HG03025 (cell line): ENCODE data around the gene PIGW.

Experiments
- ATAC-seq: cut with Tn5 transposase; IDR thresholded peaks from one replicate; pipeline ENCODE4 v1.9.1; 2021; ENCODE audit warnings: mild to moderate bottlenecking, moderate library complexity; ENCODE audit not compliant: unreplicated experiment, low FRiP score

The PIGW gene, protein sequence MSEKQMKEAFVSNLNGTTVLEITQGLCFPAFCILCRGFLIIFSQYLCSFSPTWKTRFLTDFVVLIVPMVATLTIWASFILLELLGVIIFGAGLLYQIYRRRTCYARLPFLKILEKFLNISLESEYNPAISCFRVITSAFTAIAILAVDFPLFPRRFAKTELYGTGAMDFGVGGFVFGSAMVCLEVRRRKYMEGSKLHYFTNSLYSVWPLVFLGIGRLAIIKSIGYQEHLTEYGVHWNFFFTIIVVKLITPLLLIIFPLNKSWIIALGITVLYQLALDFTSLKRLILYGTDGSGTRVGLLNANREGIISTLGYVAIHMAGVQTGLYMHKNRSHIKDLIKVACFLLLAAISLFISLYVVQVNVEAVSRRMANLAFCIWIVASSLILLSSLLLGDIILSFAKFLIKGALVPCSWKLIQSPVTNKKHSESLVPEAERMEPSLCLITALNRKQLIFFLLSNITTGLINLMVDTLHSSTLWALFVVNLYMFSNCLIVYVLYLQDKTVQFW

DNA sequence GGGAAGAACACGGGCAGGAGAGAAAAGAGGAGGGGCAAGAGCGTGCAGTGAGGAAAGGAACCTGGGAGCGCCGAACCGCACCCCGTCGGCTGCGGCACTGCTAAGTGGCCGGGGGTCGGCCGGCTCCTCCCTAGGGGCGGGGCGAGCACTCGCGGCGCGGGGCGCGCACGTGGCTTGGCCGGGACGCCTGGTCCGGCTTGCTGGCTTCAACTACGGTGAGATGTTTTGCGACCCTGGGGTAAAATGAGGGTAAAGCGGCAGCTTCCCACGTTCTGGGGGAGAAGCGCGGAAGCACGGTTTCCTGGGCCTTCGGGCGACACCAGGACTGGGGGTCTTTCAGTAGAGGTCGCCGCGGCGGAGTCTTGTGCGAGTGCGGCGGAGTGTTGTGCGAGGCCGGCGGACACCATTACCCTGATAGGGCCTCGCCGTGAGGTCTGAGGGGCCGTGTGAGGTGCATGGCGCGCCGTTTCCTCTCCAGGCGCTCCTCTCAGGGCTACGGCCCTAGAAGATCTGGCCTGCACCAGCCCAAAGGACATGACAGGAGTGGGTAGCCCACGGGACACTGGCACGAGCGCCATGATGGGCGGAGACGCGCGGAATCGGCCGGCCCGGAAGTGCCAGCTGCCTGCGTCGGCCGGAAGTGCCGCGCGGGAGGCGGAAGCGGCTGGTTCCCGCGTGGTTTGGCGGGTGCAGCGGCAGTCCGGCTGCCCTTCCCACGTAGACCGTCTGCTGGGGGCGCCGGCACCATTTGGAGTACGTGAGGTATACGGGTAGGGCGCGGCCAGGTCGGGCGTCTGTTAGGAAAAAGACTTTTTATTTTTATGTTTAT lies at the start of gene PIGW, which contains the start of gene MYO19:
TSS of gene PIGW (plus strand) at position 148 of the 829 bp plus-strand sequence. CDS start 2,115 bp downstream, outside the sequence.
TSS of gene MYO19 (minus strand) at position 29 of the 829 bp plus-strand sequence. CDS start 2,330 bp downstream, outside the sequence.
- peak; percentile 66 for ATAC-seq

DNA sequence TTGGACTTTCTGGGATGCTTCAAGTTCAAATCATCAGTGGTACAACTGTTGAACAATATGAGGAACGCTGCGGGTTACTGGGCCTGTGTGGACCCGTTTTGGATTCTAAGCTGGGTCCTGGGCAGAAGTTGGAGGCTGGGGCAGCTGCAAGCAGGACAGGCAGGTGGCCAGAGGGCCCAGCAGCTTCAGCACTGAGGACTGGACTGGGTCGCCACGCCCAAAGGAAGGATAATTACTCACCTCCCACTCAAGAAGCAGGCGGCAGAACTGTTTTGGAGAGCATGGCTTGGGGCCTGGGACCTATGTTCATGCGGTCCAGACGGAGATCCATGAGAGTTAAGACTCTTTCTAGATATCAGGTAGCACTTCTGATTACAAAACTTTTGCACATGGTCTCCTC lies 49.8 kb upstream of the PIGW start:
- ATAC-seq = no peak

DNA sequence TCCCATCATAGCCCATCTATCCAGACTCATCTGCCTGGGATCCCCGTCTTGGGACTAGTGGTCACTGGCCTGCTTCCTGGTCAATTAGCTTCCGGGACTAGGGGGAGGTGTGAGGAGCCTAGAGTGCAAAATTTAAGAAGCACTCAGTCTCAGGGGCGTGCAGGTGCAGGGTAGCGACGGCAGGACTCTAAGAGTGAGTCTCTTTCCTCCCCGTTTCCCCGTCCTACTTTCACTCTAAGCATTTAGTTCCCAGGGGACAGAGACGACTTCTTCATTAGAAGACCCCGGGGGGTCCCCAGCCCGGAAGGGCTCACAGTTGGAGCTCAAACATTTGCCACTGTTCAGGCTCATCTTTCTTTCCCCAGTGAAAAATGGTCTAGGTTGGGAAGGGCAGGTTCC lies 49.0 kb upstream of the PIGW start:
- ATAC-seq = no peak

DNA sequence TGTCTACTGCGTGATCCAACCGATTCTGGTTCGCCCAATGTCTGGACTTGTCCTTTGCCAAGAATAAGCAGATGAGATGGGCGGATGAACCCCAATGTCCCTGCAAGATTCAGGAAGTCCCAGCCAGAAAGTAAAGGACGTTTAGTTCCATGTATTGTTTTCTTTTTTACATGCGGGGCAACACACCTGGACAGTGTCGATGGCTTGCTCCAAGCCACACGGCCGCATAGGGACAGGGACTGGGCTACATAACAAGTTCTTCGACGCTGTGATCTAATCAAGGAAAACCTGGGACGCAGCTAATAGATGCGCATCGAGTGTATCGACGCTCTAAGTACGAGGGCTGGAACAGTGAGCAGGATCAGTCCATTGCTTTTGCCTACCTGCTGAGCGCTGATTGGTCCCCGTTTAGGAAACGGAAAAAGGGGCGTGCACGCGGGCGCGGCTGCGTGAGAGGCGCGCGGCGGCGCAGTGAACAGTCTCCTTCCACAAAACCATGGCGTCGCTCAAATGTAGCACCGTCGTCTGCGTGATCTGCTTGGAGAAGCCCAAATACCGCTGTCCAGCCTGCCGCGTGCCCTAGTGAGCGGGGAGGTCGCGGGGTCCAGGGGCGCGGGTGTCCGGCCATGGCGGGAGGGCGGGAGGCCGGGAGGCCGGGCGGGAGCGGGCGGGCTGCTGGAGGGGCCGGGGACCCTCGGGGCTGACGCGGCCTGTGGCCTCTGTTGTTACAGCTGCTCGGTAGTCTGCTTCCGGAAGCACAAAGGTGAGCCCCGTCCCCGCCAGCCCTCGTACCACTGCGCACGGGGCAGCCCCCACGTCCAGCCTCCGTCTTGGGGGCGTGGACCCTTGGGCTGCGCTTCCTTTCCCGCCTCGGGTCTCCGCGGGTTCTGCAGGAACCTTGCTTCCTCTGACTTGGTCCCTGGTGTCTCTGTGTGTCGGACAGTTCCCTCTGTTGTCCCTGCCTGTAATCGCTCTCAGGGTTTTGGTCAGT lies 48.3 kb upstream of the PIGW start, which contains the start of gene ZNHIT3:
TSS of gene ZNHIT3 (plus strand) at position 478 of the 991 bp plus-strand sequence. CDS start at position 497, 19 bp downstream.
- ATAC-seq = peak; percentile 83

DNA sequence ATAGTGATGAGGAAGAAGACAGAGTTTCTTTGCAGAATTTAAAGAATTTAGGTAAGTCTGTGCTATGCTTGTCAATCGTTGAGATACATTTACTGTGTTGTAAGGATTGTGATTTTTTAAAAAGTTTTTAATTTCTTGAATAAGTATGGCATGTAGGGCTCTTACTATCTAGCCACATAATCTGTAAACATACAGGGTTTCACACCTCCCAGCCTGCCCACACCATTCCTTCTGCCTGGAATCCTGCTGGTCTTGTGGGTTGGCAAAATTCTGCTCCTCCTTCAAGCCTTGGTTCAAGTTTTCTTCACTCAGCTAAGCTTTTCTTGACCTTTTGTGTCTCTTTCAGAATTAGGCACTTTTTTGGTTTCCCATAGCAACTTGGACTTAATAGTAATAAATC lies 40.8 kb upstream of the PIGW start:
- no peak for ATAC-seq

DNA sequence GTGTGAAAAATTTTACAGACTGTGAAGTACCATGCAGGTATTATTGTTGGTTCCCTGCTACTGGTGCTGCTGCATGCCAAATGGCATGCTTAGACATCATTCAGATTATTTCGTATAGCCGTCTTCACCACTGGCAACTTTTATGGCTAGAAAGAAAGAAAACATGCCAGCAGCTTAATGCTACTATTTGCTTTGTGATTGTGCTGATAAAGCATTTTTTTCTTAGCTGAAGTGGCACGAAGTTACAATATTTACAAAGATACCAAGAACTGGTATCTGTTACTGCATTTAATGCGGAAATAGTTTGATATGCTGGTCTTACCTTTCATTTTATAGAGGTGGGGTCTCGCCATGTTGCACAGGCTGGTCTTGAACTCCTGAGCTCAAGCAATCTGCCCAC lies 40.1 kb upstream of the PIGW start:
- ATAC-seq = no peak

DNA sequence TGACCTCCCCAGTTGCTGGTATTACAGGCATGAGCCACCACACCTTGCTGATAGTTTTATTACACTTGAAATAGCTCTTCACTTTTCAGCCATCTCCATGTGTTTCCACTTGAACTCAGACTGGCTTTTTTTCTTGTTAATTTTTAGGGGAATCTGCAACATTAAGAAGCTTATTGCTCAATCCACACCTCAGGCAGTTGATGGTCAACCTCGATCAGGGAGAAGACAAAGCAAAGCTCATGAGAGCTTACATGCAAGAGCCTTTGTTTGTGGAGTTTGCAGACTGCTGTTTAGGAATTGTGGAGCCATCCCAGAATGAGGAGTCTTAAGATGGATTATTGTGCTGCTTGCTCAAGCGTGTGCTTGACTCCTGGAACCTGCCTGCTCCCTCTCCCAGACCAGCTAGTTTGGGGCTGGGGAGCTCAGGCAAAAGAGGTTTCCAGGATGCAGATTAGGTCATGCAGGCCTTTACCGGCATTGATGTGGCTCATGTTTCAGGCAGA lies 39.7 kb upstream of the PIGW start:
- no peak for ATAC-seq

DNA sequence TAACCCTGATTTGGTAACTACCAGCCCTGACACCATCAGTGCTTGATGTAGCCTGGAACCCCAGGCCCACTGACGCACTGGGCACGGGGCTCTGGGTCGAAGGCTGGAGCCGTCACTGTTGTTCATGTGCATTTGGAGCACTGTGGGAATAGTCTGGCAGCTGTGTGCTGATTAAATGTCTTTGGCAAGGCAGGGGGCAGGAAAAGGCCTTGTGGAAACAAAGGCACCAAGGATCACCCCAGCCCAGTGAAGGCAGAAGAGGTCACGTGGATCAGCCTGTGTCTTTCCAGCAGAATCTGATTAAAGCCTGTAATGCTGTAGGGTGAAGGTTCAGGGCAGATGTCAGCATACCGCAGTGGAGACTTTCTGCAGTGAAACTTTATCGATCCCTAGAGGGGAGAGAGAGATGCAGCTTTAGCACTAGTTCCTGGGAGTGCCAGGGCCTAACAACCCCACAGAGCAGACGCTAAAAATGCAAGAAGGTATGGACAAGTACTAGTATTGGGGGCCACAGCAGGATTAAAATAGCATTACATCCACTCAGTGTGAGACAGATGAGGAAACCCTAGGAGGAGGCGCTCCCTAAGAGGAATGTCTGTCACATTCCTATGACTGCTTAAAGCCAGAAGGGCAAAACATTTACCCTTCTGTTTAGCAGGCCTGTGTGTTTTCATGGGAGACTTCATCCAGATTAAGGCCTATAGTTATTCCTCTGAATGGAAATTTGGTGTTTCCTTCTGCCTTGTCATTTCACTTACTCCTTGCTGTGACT lies 38.6 kb upstream of the PIGW start:
- ATAC-seq = no peak

DNA sequence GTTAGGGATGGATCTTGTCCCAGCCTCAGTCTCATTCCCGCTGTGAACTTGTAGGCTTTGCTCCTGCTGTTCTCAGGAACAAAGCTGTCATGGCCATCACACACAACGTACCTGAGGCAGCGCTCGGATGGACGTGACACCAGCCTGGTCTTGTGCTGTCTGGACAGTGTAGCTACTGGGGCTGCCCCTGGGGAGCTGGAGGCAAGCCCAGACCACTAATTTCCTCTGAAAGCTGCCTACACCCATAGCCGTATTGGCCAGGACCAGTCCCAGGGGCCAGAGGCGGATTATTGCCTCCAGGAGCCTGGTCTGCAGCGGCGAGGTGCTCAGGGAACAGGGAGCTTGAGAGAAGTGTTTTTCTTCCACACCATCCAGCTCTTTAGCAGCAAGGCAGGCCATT lies 36.6 kb upstream of the PIGW start:
- no peak for ATAC-seq

DNA sequence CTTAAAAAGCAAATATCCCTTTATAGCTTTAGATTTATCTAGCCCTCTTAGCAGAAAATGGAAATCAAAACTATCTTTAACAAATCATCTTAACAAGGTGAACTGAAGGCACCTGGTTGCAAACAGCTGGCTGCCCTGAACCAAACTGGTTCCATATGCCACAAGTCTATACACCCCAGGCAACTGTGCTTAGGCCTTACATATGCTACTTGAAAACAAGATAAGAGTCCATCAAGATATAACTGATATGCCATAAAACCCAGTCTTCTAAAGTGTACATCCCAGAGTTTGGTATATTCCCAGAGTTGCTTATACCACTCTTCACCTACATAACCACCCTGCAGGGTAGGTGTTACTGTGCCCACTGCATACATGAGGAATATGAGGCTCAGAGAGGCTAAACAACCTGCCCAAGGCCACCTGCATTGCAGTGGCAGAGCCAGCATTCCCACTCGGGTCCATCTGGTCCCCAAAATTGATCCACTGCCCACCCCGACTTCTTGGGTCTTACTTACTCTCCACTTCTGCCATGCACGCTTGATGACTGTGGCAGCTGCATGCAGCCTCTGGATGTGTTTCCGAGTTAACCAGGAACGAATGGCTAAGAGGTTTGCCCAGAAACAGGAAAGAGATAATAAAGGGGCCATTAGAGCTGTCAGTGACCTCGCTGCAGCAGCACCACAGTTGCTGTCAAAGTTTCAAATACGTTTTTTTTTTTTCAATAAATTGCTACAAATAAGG lies 36.1 kb upstream of the PIGW start:
- ATAC-seq = no peak

DNA sequence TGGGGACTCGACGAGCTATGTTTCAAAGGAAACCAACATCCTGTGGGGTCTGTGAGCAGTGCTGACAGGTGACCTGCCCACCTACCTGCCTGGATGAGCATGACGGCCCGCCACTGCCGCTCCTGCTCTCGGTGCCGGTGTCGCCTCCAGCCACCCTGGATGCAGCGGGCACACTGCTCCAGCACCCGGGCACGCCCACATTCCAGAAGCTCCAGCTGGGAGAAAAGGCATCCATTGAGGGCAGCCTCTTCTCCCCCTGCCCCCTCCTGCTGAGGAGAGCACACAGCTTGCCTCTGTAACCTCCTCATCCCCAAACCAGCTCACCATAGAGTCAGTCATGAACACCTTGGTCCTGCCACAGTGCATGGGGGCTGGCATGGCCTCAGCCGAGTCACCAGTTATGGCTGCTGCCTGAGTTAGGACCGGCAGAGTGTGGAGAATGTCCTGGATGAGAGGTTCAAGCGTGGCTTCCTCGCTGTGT lies 34.0 kb upstream of the PIGW start:
- no peak for ATAC-seq

DNA sequence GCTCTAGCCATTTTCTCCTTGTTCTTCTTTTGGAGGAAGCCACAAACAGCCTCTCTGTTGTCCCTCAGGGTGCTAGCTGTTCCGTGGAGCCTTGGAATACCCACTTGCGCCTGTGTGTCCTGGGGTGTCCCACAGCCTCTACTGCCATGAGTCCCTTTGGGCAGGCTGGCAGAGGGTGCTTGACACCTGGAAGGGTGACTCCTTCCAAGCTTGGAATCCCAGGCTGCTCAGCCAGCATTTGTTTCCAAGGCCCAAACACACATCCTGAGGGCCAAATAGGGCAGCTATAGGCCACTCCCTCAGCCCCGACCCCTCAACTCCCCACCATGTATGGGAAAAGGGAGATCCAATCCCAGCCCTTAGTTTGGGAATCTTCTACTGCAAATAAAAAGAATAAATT lies 33.4 kb upstream of the PIGW start:
- no peak for ATAC-seq

DNA sequence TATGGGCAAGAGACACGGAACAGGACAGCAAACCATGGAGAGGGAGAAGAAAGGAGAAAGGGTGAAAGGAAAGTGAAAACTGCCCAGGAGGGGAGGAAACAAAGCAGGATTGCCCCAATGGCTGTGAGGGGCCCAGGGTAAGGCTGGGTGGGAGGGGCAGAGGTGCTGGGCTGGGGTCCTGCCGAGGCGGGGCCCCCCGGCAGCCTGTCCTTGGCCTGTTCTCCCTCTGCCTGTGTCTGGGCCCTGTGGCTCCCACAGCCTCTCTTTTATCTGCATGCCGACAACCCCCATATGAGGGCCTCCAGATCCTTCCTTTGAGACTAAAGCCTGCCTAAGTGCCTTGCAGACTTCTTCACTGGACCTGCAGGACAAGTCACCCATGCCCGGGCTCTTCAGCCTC lies 32.8 kb upstream of the PIGW start:
- ATAC-seq = no peak

DNA sequence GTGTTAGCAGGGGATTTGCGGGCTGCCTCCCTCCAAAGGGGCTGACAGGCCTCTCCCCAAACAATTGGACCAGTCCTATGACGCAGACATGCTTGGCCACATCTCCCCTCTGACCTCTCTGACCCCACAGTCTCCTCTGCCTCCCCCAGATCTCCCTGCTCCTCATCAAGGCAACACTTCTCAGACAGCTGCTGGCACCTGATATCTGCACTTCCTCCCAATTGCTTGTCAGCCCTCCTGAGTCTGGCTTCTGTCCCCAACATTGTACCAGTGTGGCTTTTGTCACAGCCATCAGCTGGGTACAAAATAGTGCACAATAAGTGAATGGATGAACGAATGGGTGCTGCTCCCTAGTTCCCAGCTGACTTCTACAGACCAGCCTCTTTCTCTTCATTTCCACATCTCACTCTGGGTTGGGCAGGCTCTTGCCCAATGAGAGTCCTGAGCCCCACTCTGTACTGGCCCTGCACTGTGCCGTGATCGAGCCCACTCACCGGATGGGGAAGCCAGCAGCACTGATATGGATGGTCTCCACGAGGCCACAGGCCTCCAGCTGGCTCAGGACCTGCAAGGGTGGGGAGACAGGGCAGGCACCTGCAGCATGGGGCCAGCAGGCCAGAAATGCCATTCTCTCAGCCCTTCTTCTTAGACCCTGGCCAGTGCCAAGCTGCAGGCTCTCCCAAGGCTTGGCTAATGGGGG lies 31.2 kb upstream of the PIGW start:
- no peak for ATAC-seq

DNA sequence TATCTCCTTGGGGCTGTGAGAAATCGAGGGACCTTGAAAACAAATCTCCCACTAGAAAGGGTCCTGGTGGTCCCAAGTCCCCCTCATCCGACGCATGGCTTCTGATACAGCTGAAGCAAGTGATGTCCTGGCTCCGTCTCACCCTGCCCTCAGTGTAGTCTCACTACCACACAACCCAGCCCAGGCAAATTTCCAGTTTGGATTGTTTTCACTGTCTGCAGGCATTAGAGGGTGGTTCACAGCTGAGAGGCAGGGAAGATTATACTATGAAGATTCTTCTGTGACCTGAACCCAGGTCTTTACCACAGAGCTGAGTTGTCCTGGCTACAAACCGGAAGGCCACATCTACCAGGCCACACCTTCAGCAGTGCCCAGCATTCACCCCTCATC lies 30.6 kb upstream of the PIGW start:
- no peak for ATAC-seq

DNA sequence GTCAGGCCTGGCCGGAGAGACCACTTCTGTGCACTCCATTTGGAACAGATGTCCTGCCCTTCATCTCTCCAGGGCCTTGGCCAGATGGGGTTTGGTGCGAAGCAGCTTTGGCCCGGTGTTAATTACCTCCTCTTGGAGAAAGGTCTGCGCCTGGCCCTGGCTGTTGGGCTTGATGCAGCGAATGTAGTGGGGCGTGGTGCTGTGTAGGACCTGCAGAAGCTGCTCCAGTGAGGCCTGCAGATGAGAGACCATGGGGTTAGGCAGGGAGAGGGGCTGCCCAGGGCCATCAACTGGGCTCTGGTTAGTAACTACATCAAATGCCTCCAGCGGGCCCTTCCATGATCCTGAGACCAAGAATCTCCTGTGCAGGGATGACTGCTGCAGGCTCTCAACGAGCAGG lies 29.6 kb upstream of the PIGW start:
- no peak for ATAC-seq

DNA sequence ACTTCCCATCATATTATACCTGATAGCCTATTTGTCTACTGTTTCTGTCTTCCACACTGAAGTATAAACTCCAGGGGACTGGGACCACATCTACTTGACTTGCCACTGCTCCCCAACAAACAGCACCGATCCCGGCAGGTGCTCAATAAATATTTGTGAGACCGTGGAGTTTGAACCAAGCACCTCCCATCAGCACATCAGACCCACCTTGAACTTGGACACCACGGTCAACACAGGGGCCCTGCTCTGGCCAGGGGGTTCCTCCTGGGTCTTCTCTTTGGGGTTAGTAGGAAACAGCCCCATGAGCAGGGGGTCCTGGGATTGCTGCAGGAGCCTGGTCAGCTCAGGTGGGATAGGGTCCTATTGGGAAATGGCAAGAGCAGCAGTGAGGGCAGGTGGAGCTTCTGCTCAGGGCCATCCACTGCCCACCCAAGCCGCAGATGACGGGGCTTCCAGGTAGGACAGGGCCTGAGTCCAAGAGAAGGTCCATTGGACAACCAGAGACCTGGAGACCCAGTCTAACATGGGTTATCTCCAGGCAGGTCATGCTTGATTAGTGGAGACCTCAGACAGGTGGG lies 28.4 kb upstream of the PIGW start:
- no peak for ATAC-seq
